Measurements from ENCODE around the gene MBD3L2.
"Not testable (repeated sequence)": the region's sequence is repeated elsewhere in the genome, so short reads cannot be mapped to it uniquely, and the experiment has no call there.

Gene MBD3L2

GRCh38 chr19:7063339-7063738, 14.2 kb downstream of the MBD3L2 start:
- no peak for DNase-seq (ENCODE audit: low read depth)

GRCh38 chr19:7063764-7064418, 14.8 kb downstream of the MBD3L2 start:
- DNase-seq (ENCODE audit: low read depth): no peak

GRCh38 chr19:7067122-7067521, 18.0 kb downstream of the MBD3L2 start:
- not testable (repeated sequence) for DNase-seq (ENCODE audit: low read depth)

- no peak for DNase-seq (ENCODE audit: low read depth)
Observed at GRCh38 chr19:7067716-7068115, 18.6 kb downstream of the MBD3L2 start.

- DNase-seq (ENCODE audit: low read depth): no peak
Observed at GRCh38 chr19:7068599-7068998, 19.5 kb downstream of the MBD3L2 start.

GRCh38 chr19:7069042-7069903, 20.2 kb downstream of the MBD3L2 start, which contains the start of gene ZNF557:
Gene ZNF557 (plus strand): TSS chr19:7069703. CDS start chr19:7075075, 5,372 bp downstream.
- DNase-seq (ENCODE audit: low read depth): peak; percentile 97

- no peak for DNase-seq (ENCODE audit: low read depth)
Observed at GRCh38 chr19:7069904-7070226, 20.7 kb downstream of the MBD3L2 start.

GRCh38 chr19:7072541-7072940, 23.4 kb downstream of the MBD3L2 start:
- DNase-seq (ENCODE audit: low read depth): no peak

GRCh38 chr19:7074705-7075282, 25.7 kb downstream of the MBD3L2 start:
- DNase-seq (ENCODE audit: low read depth): no peak

GRCh38 chr19:7076151-7076550, 27.0 kb downstream of the MBD3L2 start:
- no peak for DNase-seq (ENCODE audit: low read depth)

GRCh38 chr19:7078008-7078407, 28.9 kb downstream of the MBD3L2 start:
- DNase-seq (ENCODE audit: low read depth): no peak

- DNase-seq (ENCODE audit: low read depth): no peak
Observed at GRCh38 chr19:7083076-7083956, 34.2 kb downstream of the MBD3L2 start.

- DNase-seq (ENCODE audit: low read depth): no peak
Observed at GRCh38 chr19:7088999-7089398, 39.9 kb downstream of the MBD3L2 start.

- DNase-seq (ENCODE audit: low read depth): no peak
Observed at GRCh38 chr19:7098096-7098495, 49.0 kb downstream of the MBD3L2 start.

GRCh38 chr19:7098701-7099596, 49.8 kb downstream of the MBD3L2 start:
- peak; percentile 78 for DNase-seq (ENCODE audit: low read depth)

GRCh38 chr19:7099597-7099921, 50.4 kb downstream of the MBD3L2 start:
- no peak for DNase-seq (ENCODE audit: low read depth)

Measured in activated T-helper 1 cell treated with Interleukin-2 at 50 U/mL for 16 hours (primary cell).